NOMO-1 (cell line): ENCODE measurements around the gene SIRT3.

ENCODE experiments used
- DNase-seq, 2 experiments: peaks; one replicate each; lab custom pipeline; 2025; ENCODE audit not compliant: unreplicated experiment in 2 of 2; lab: John Stamatoyannopoulos, UW

Gene SIRT3

DNA sequence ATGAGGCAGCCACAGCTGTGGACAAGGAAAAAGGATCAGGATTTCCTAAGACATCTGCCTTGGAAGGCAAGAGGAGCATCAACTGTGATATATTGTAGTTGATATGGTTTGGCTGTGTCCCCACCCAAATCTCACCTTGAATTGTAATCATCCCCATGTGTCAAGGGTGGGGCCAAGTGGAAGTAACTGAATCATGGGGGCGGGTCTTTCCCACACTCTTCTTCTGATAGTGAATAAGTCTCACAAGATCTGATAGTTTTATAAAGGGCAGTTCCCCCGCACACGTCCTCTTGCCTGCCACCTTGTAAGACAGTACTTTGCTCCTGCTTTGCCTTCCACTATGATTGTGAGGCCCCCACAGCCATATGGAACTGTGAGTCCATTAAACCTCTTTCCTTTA is 18.4 kb downstream of the SIRT3 start:
- DNase-seq: no peak

DNA sequence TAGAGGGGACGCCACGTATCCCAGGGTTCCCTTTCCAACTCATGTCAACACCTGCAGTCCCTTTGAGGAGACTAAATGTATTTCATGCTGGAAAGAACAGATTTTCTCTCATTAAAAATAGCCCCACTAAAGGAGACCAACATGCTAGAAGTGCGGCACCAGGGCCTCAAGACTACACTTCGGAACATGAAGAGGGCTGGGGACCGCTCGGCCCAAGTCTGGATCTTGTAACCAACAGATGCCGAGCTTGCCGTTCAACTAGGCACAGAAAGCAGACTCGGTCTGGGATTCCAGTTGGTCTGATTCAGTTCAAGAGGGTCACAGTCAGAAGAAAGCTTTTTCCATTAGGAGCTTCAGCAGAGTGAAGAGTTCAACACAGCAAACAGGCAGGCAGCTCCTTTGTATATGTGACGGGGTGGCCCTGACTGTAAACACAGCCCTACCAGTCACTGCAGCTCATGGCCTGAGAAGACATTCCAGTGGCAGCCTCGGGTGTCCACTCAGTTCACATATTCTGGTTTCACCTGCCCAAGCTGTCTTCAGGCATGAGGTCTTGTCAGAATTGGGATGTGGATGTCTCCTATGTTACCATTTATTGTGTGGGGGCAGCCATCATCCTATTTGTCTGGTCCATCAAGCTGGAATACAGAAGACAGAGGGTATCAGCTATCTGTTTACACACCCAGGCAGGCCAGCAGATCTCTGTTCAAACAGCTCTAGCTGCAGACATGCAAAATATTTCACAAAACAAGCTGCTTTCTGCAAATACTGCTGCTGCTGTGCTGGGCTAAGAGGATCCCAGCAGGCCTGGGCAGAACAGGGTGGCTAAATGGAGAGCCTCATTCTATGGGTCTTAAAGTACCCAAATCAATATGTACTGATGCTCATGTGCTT is 19.8 kb downstream of the SIRT3 start:
- no peak for DNase-seq

DNA sequence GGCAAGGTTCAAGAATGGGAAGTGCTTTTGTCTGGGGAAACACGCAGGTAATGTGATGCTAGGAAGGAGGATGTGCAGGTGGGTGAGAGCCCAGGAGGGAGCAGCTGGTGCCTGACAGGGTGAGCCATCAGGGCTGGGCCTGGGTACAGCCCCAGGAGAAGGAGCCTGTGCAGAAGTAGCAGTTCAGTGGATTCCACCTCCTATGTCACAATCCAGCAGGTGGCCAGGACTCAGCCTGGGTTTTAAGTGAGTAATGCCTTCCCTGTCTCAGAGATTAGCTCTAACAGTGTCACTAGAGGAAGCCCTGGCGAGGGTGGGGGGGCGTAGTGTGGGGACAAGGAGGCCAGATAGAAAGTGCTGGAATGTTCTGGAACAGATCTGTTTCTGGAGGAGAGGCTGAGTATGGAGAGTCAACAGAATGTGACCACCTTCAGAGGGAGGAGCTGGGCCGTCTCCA is 20.5 kb downstream of the SIRT3 start:
- DNase-seq: no peak

DNA sequence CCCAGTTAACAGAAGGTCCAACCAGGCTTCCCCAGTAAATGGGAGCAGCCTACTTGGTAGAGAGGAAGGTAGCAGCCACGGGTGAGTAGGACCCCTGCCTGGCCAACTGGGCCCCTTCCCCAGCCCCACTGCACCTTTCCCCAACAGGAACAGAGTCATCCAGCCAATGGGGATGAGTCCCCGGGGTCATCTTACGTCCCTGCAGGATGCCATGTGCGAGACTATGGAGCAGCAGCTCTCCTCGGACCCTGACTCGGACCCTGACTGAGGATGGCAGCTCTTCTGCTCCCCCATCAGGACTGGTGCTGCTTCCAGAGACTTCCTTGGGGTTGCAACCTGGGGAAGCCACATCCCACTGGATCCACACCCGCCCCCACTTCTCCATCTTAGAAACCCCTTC is 22.1 kb downstream of the SIRT3 start:
- DNase-seq: no peak

DNA sequence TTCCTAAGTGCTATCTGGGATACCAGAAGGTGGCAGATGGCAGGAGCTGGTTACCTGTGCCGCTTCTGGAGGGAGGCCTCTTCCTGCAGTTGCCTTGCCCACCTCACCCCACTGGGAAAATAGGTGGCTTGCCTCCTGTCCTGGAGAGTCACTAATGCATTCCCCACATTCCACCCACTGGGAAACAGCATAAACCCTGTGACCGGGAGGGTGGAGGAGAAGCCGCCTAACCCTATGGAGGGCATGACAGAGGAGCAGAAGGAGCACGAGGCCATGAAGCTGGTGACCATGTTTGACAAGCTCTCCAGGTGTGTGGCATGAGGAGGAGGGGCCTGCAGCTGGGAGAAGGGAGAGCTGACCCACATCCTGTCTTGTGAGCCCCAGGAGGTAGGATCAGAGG is 23.0 kb downstream of the SIRT3 start:
- DNase-seq: no peak

DNA sequence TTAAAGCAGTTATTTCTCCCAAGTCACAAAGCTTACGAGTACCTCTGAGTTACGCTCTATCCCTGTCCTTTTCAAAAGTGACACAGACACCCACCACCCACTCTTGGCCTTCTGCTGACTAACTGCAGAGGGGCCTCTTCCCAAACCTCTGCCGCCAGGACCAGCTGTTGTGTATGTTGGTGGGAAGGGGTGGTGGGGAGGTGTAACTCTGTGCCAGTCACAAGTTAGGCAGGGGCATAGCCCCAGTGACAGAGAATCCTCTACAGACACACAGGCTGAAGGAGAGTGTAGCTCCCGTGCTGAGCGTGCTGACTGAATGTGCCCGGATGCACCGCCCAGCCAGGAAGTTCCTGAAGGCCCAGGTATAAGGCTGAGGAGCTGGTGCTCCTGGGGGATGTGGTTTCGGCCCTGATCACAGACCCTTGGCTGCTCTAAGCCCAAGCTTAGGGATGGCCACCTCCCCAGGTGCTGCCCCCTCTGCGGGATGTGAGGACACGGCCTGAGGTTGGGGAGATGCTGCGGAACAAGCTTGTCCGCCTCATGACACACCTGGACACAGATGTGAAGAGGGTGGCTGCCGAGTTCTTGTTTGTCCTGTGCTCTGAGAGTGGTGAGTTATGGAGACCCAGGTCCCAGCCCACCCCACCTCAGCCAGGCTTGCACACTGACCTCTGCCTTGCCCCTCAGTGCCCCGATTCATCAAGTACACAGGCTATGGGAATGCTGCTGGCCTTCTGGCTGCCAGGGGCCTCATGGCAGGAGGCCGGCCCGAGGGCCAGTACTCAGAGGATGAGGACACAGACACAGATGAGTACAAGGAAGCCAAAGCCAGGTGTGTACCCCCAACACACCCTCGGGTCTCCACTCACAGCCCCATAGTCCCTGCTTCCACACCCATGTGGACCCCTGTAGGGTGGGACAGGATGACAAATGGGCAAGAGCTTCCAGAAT is 23.7 kb downstream of the SIRT3 start:
- no peak for DNase-seq

DNA sequence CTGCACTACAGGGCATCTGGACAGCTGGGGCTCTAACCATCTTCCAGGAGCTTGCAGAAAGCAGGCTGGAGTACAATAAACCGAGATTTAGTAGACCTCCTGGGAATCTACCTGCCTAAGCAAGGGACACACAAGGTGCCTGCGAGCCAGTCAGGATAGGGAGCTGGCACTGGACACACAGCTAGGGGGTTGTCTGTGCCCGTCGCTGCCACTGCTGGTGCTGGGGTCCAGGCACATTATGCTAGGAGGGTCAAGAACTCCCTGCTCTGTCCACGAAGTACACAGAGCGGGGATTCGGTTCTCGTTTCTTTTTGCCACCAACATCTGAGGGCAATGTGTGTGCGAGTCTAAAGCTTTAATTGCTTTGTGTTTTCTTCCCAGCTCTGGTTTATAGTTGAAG is 24.4 kb downstream of the SIRT3 start:
- no peak for DNase-seq

DNA sequence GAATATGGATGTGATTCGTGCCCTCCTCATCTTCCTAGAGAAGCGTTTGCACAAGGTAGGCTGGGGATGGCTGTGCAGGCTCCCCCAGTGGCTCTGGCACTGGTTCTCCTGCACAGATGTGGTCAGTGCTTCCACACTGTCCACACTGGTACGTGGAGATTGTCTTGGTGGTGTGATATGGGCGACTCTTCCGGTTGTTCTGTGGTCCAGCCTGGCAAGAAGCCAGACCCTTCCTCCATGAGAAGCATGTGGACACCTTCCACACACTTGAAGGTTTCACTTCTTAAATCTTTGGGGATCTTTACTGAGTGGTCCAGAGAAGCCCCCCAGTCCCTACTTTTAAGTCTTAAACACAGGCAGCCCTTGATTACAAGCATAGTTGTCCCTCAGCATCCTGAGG is 24.8 kb downstream of the SIRT3 start:
- no peak for DNase-seq

DNA sequence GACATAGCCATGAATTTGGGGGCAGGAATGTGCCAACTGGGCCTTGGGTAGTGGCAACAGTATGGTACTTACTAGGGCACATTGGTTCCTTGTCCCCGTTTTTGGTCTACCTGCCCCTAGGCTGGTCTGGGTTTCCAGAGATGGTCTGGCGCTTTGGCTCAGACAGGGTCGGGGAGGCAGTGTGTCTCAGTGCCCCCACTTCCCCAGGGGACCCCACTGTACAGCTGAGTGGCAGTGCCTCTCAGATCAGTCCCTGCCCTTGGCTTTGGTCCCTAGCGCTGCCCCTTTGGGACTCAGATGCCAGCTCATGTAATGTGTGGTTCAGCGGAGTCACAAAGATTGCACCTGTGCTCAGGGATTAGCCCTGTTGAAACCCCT is 25.4 kb downstream of the SIRT3 start:
- DNase-seq: no peak

DNA sequence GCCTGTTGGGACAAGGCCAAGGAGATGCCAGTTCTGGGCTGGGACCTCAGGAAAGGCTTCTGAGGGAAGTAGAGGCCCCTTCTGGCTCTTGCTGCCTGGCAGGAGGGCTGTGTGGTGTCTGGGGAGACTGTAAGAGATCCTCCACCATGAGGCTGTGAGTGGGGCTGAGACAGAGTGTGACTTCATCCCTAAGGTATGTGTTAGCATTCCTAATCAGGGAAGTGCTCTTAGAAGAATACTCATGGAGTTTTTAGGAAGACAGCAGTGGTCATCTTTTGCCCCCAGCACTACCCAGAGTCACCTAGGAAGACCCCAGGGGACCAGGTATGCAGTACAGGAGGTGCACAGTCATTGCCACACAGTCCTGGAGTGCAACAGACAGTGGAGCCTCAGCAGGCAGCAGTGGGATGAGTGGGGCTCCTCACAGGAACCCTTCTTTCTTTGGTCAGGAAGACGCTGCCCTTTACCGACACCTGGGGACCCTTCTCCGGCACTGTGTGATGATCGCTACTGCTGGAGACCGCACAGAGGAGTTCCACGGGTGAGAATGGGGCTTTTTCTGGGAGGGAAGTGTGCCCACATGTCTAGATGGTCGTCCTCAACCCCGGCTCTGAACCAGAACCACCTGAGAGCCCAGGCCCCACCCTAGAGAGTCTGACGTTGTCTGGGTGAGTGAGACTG is 25.9 kb downstream of the SIRT3 start:
- no peak for DNase-seq

DNA sequence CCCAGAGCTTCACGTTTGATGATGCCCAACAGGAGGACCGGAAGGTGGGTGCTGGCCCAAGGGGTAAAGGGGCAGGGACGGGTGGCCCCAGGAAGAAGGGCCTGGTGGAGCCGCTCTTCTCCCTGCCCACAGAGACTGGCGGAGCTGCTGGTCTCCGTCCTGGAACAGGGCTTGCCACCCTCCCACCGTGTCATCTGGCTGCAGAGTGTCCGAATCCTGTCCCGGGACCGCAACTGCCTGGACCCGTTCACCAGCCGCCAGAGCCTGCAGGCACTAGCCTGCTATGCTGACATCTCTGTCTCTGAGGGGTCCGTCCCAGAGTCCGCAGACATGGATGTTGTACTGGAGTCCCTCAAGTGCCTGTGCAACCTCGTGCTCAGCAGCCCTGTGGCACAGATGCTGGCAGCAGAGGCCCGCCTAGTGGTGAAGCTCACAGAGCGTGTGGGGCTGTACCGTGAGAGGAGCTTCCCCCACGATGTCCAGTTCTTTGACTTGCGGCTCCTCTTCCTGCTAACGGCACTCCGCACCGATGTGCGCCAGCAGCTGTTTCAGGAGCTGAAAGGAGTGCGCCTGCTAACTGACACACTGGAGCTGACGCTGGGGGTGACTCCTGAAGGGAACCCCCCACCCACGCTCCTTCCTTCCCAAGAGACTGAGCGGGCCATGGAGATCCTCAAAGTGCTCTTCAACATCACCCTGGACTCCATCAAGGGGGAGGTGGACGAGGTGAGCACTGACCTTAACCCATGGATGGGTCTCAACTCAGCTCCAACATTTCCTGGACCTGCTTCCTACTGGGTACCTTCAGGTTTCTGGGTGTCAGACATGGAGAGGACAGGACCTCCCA is 26.6 kb downstream of the SIRT3 start:
- no peak for DNase-seq

DNA sequence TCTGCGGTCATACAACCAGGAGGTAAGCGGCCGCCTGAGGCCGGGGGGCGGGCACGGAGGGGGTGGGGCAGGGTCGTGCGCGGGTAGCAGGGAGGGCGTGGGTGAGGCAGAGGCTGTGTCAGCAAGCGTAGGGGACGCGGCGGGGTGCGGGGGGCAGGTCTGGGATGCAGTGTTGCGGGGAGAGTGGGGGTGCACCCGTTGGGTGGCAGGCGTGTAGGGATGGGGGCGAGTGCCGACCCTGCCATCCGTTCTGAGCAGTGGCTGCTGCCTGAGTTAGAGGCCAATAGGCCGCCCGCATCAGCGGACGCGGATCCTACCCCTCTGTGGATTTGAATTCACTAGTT is 27.3 kb downstream of the SIRT3 start:
- DNase-seq: no peak

DNA sequence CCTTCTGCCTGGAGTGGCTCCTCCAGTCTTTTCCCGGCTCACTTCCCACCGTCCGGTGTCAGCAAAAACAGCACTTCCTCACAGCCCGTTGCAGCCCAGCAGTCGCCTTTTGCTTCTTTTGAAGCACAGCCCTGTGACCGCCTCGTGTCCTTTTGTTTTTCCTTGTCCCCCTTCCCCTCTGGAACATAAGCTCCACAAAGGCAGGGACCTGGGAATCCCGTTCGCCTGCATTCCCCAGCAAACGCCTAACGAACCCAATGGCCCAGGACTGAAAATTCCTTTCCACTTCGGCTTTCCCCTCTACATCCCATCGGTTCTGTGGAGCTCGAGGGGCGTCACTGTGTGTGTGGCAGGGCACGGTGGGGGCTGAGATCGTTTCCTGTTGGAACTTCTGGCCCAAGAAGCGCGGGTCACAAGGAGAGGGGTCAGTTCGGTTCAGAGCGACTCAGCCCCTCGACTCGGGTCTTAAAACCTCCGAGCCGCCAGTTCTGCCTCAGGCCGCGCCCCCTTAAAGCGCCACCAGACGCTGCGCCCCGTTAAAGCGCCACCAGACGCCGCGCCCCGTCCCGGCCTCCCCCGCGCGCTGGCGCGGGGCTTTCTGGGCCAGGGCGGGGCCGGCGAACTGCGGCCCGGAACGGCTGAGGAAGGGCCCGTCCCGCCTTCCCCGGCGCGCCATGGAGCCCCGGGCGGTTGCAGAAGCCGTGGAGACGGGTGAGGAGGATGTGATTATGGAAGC is 27.8 kb downstream of the SIRT3 start:
- peak; percentile 81 to 90 for DNase-seq

DNA sequence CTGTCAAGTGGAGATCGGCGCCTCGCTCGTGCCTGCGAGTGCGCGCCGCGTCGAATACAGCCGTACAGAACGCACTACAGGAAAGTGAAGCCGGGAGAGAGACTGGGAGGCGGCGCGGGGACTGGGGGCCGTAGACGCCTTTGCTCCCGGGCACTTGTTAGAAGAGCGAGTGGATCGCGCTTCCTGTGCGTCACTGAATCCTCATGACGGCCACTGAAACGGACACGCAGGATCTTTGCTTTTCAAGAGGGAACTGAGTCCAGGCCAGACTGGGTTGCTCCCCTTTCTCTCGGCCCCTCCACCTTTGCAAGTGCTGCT is 28.3 kb downstream of the SIRT3 start:
- no peak for DNase-seq

DNA sequence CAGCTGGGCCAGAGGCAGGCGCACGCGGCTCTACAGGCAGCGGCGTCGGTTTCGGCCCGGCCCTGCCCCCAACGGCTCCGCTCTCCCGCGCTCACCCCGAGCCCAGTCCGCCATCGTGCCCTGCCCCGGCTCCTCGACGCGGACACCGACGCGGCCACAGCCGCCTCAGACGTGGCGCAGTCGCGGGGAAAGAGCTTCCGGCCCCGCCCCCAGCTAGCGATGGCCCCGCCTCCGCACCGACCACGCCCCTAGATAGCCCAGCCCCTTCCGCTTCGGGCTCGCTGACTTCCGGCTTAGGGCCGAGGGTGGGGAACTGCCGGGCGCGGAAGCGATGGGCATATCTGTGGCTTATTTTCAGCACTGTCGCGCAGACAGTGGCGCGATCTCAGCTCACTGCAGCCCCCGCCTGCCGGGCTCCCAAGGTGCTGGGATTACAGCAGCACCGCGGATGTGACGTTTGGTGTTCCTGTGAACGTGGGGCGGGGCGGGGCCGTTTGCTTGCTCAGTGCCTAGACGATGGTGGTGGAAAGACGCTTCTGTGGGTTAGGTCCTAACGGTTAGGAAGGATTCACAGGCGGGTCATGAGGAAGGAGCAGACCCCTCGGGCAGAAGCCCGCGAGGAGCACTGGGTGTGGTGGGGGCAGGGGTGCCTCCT is 28.8 kb downstream of the SIRT3 start, which contains the start of the genes BET1L and RIC8A:
TSS of gene BET1L (minus strand) at position 192 of the 655 bp plus-strand sequence. CDS start at position 114, 78 bp downstream.
TSS of gene RIC8A (plus strand) at position 501 of the 655 bp plus-strand sequence. CDS start 1,147 bp downstream, outside the sequence.
- DNase-seq: peak; percentile 97 to 98

DNA sequence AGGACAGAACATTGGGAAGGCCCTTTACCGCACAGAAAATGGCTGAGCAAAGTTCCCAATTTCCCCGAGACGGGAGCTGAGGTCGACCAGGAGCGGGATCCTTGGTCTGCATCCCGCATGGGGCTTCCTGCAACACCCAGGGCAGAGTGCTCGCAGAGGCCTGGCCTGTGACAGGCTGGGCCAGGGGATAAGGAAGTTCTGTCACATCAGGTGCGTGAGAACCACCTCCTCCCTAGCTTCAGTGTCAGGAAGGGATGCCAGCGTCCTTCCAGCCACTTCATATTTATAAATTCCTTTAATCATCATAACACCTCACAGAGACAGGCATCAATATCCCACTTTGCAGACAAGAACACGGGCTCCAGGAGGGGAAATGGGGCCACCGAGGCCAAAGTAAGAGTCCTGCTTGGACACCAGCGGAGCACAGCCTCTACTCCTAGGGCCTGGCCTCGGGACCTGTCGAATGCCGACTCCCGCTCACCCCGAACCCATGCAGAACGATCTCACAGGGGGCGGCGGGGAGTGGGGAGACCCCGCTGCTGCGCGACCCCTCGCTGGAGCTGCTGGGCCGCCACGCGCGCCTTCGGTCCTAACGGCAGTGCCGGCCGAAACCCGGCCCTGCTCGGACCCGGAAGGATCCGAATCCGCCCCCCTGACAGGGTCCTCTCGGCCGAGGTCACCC is 29.5 kb downstream of the SIRT3 start:
- peak; percentile 18 to 24 for DNase-seq

DNA sequence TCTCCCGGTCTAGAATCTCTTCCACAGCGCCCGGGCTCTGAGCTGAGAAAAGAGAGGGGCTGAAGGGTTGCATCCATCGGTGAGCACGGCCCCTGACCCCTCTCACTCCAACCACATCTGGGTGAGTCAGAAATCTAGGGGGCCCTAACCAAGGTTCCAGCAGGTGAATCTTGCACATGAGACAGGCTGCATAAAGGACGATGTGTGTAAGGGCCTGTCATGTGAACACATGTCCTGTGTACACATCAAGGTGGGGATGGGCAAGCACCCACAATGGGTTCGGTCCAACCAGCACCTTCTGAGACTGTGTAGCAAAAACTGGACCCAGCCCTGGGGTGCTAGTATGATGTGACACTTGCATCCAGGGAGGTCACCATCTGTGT is 30.1 kb downstream of the SIRT3 start:
- DNase-seq: no peak

DNA sequence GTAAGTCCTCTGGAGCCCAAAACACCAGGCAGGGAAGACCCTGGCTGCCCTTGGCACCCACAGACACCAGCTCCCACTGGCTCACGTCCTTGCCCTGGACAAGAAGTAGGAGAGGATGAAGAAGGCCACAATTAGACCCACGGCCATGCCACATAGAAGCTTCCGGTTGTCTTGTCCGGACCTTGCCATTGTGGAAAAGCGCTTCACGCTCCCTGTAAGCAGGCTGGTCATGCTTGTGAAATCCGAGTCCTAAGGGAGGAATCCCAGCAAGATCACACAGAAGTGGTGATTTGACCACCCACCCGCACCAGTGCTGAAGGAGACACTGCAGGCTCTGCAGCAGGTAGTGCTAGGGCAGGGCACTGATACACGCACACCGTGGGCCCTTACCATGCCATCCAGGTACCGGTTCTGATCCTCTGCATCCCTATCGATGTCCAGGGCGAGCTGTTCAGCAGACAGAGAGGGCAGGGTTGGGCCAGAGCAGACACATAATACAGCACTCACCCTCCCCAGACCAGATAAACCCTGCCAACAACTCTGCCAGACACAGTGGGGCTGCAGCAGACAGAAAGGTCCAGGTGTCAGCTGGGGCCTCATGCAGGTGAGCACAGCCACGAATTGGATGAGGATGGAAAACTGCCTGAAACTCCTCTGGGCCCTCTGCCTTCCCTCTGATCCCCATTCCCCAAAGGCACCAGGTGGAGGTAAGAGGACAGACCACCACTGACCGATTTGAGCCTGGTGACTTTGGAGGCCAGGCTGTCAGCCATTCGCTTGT is 30.7 kb downstream of the SIRT3 start:
- no peak for DNase-seq
